GM12864 (cell line): Measurements from ENCODE around the gene RAB13.
A peak's percentile ranks its signal among the peaks of the same experiment; 100 is the strongest.

ENCODE experiments used
- DNase-seq: peaks from one replicate; pipeline ENCODE4 v3.0.0-alpha.2; 2011; ENCODE audit warnings: low read depth
- H3K4me3 ChIP-seq: 2 replicates; pipeline ENCODE4 v1.5.1; 2011; ENCODE audit warnings: mild to moderate bottlenecking, low read depth, low read length, control low read depth
- CTCF ChIP-seq: IDR thresholded peaks from 2 replicates; pipeline ENCODE4 v1.5.1; 2011; ENCODE audit warnings: low read depth, mild to moderate bottlenecking, moderate library complexity, low read length, control low read depth, inconsistent platforms; ENCODE audit errors: missing control alignments

Gene RAB13

GRCh38 chr1:153944005-153944826, 41.9 kb downstream of the RAB13 start:
- H3K4me3 ChIP-seq, result peak overlapping the region; percentile 78
- no peak for TF ChIP-seq CTCF
- no peak for DNase-seq

GRCh38 chr1:153942766-153943549, 43.2 kb downstream of the RAB13 start:
- no peak for TF ChIP-seq CTCF
- no peak overlapping the region for H3K4me3 ChIP-seq
- DNase-seq, result no peak

- H3K4me3 ChIP-seq, result no peak overlapping the region
- DNase-seq, result no peak
- no peak for TF ChIP-seq CTCF
Measured at GRCh38 chr1:153941826-153942725, 44.1 kb downstream of the RAB13 start.

- TF ChIP-seq CTCF, result no peak
- DNase-seq, result no peak
- H3K4me3 ChIP-seq, result no peak overlapping the region
Measured at GRCh38 chr1:153940756-153941155, 45.4 kb downstream of the RAB13 start.

- no peak overlapping the region for H3K4me3 ChIP-seq
- DNase-seq, result no peak
- no peak for TF ChIP-seq CTCF
Measured at GRCh38 chr1:153939476-153939875, 46.7 kb downstream of the RAB13 start.

- TF ChIP-seq CTCF, result no peak
- no peak overlapping the region for H3K4me3 ChIP-seq
- no peak for DNase-seq
Measured at GRCh38 chr1:153938996-153939395, 47.1 kb downstream of the RAB13 start.
